NCI-H748 (cell line): Measurements from ENCODE around the gene SLC9A6.
A peak's percentile ranks its signal among the peaks of the same experiment; 100 is the strongest.

Experiments
- DNase-seq: peaks from one replicate; lab custom pipeline; 2025; ENCODE audit not compliant: unreplicated experiment; lab: John Stamatoyannopoulos, UW

Gene SLC9A6

GRCh38 chrX:135985157-135985972 lies at the start of gene SLC9A6:
Gene SLC9A6, plus strand, starts transcription at chrX:135985435. Its CDS starts 224 bp downstream, at chrX:135985659.
- peak; percentile 85 for DNase-seq

GRCh38 chrX:135944486-135944885 lies 40.7 kb upstream of the SLC9A6 start:
- no peak for DNase-seq

GRCh38 chrX:135951291-135951690 lies 33.9 kb upstream of the SLC9A6 start:
- no peak for DNase-seq

- peak; percentile 32 for DNase-seq
Measured at GRCh38 chrX:135973025-135973547, 12.1 kb upstream of the SLC9A6 start.

- DNase-seq, result peak; percentile 90
Measured at GRCh38 chrX:135973548-135974278, 11.5 kb upstream of the SLC9A6 start, which contains the start of gene MMGT1. Gene MMGT1, minus strand, starts transcription at chrX:135973988. Its CDS starts 313 bp downstream, at chrX:135973675.

GRCh38 chrX:135974279-135974856 lies 10.9 kb upstream of the SLC9A6 start:
- peak; percentile 67 for DNase-seq

GRCh38 chrX:135975421-135975820 lies 9.8 kb upstream of the SLC9A6 start:
- no peak for DNase-seq

GRCh38 chrX:135977611-135978010 lies 7.6 kb upstream of the SLC9A6 start:
- no peak for DNase-seq

- DNase-seq, result no peak
Measured at GRCh38 chrX:135981010-135981409, 4.2 kb upstream of the SLC9A6 start.

GRCh38 chrX:135981668-135982067 lies 3.6 kb upstream of the SLC9A6 start:
- DNase-seq, result no peak

GRCh38 chrX:135982860-135983259 lies 2.4 kb upstream of the SLC9A6 start:
- DNase-seq, result no peak

- no peak for DNase-seq
Measured at GRCh38 chrX:135984256-135984655, 979 bp upstream of the SLC9A6 start.

- no peak for DNase-seq
Measured at GRCh38 chrX:135984791-135985156, 461 bp upstream of the SLC9A6 start.

- no peak for DNase-seq
Measured at GRCh38 chrX:135985973-135986310, 707 bp downstream of the SLC9A6 start.

GRCh38 chrX:135988245-135988644 lies 3.0 kb downstream of the SLC9A6 start:
- no peak for DNase-seq

- DNase-seq, result no peak
Measured at GRCh38 chrX:136015016-136015415, 29.8 kb downstream of the SLC9A6 start.

GRCh38 chrX:136016881-136017280 lies 31.6 kb downstream of the SLC9A6 start:
- DNase-seq, result no peak

- no peak for DNase-seq
Measured at GRCh38 chrX:136019226-136019625, 34.0 kb downstream of the SLC9A6 start.

- DNase-seq, result no peak
Measured at GRCh38 chrX:136021160-136021559, 35.9 kb downstream of the SLC9A6 start.

- no peak for DNase-seq
Measured at GRCh38 chrX:136021903-136022302, 36.7 kb downstream of the SLC9A6 start.

GRCh38 chrX:136025091-136025490 lies 39.9 kb downstream of the SLC9A6 start:
- DNase-seq, result no peak
